ENCODE data around the gene U2SURP. TPM values are rescaled to one million over a fixed set of nuclear protein-coding genes. Genes with fewer than 3 reads are reported as not detected.

The U2SURP gene
- total and polyA plus RNA-seq, 3 experiments from 2014 or later, result 121 to 148 (median 146) TPM

GRCh38 chr3:143002727-143003126 lies 1.4 kb downstream of the U2SURP start:
- peak overlapping the region; percentile 99 for H3K4me3 ChIP-seq (ENCODE audit: low read length)
- Mint-ChIP-seq H3K27ac (peak overlapping the region; percentile 92 to 100 (median 100)), H3K27me3 (peaks cover 2 to 7% of the 10 kb centered on the region in 2 donors), H3K4me1 (peaks cover 54 to 67% (median 64%) of the 10 kb centered on the region in 3 donors), H3K4me3 (peak overlapping the region; percentile 93 to 100 (median 99)), H3K36me3 (peaks cover 0 to 20% (median 2%) of the 10 kb centered on the region in 3 donors), H3K9me3 (no peaks in the 10 kb centered on the region)
- ChIA-PET POLR2A (interaction anchor here (0.6 to 2.1 kb wide), 4 partner anchors 279 to 969 kb away, joined by 3 to 23 read pairs (median 5); partner anchors contain the start of genes ATR, DIPK2A and TRPC1), CTCF (interaction anchor here (1.0 to 2.3 kb wide), 5 partner anchors 9 to 424 kb away, joined by 3 to 11 read pairs (median 6); partner anchors contain the start of gene ATR)
- no peaks in the 10 kb centered on the region for H3K27me3 ChIP-seq (ENCODE audit: insufficient read depth, low read length, poor library complexity, severe bottlenecking)
- peak overlapping the region; percentile 95 for H3K27ac ChIP-seq (ENCODE audit: low read depth, low read length)
- H3K9me3 ChIP-seq (ENCODE audit: low read length), result no peaks in the 10 kb centered on the region
- peaks cover 47% of the 10 kb centered on the region for H3K4me1 ChIP-seq (ENCODE audit: insufficient read depth, low read length)
- DNase-seq, result no peak
- no peaks in the 10 kb centered on the region for H3K36me3 ChIP-seq (ENCODE audit: insufficient read depth, low read length)

DNA sequence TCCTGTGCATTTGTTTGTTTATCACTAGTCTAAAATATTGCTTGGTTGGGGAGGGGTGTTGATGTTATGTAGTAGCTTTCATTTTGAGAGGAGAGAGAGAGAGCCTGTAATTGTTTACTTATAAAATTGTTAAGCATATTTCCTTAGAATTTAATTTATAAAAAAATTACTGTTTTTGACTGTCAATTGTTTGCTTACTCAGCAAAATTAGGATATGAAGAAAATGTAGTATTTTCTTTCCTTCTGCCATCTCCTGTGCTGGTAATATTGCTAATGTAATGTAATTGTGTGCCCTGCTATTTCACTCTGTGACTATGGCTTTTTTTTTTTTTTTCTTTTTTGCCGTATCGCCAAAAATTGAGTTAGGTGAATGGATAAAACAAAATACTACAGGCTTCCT lies 3.5 kb downstream of the U2SURP start:
- H3K4me3 ChIP-seq (ENCODE audit: low read length), result no peak overlapping the region
- H3K27me3 ChIP-seq (ENCODE audit: insufficient read depth, low read length, poor library complexity, severe bottlenecking), result no peaks in the 10 kb centered on the region
- no peak for DNase-seq
- H3K36me3 Mint-ChIP-seq, result peaks cover 0 to 22% (median 2%) of the 10 kb centered on the region in 3 donors
- H3K9me3 Mint-ChIP-seq, result no peaks in the 10 kb centered on the region
- H3K36me3 ChIP-seq (ENCODE audit: insufficient read depth, low read length), result no peaks in the 10 kb centered on the region
- H3K27ac Mint-ChIP-seq, result peak overlapping the region in 2 of 8 donors; percentile 20 to 25
- H3K4me1 ChIP-seq (ENCODE audit: insufficient read depth, low read length), result peaks cover 60% of the 10 kb centered on the region
- no peak overlapping the region for H3K27ac ChIP-seq (ENCODE audit: low read depth, low read length)
- ChIA-PET POLR2A (no interaction called here), CTCF (interaction anchor here (0.7 kb wide), 1 partner anchor 20 kb away, joined by 3 read pairs; no protein-coding TSS in a partner anchor)
- peak overlapping the region in 4 of 7 donors; percentile 10 to 64 (median 25) for H3K4me3 Mint-ChIP-seq
- H3K4me1 Mint-ChIP-seq, result peaks cover 71 to 85% (median 83%) of the 10 kb centered on the region in 3 donors
- H3K9me3 ChIP-seq (ENCODE audit: low read length), result no peaks in the 10 kb centered on the region
- no peaks in the 10 kb centered on the region for H3K27me3 Mint-ChIP-seq

- Histone ChIP-seq H3K4me3 (ENCODE audit: low read length) (no peak overlapping the region), H3K27ac (ENCODE audit: low read depth, low read length) (no peak overlapping the region), H3K36me3 (ENCODE audit: insufficient read depth, low read length) (no peaks in the 10 kb centered on the region), H3K9me3 (ENCODE audit: low read length) (no peaks in the 10 kb centered on the region), H3K27me3 (ENCODE audit: insufficient read depth, low read length, poor library complexity, severe bottlenecking) (no peaks in the 10 kb centered on the region), H3K4me1 (ENCODE audit: insufficient read depth, low read length) (peaks cover 39% of the 10 kb centered on the region)
- peak overlapping the region in 1 of 8 donors; percentile 69 for H3K27ac Mint-ChIP-seq
- H3K4me1 Mint-ChIP-seq, result peaks cover 74 to 87% (median 81%) of the 10 kb centered on the region in 3 donors
- H3K9me3 Mint-ChIP-seq, result no peaks in the 10 kb centered on the region
- H3K36me3 Mint-ChIP-seq, result peaks cover 0 to 42% (median 8%) of the 10 kb centered on the region in 3 donors
- ChIA-PET CTCF (no interaction called here), POLR2A (no interaction called here)
- DNase-seq, result no peak
- peak overlapping the region in 1 of 7 donors; percentile 6 for H3K4me3 Mint-ChIP-seq
- no peaks in the 10 kb centered on the region for H3K27me3 Mint-ChIP-seq
Measured at GRCh38 chr3:143010024-143010423, 8.7 kb downstream of the U2SURP start.

GRCh38 chr3:143011705-143012104 lies 10.3 kb downstream of the U2SURP start:
- no peak overlapping the region for H3K4me3 ChIP-seq (ENCODE audit: low read length)
- H3K9me3 ChIP-seq (ENCODE audit: low read length), result no peaks in the 10 kb centered on the region
- no peak overlapping the region for H3K27ac ChIP-seq (ENCODE audit: low read depth, low read length)
- peaks cover 7% of the 10 kb centered on the region for H3K36me3 ChIP-seq (ENCODE audit: insufficient read depth, low read length)
- POLR2A ChIA-PET, result interaction anchor here (1.4 kb wide), 1 partner anchor 10 kb away, joined by 8 read pairs; the partner anchor contains the start of gene U2SURP
- H3K27ac Mint-ChIP-seq, result peak overlapping the region in 2 of 8 donors; percentile 23 to 35
- H3K27me3 Mint-ChIP-seq, result no peaks in the 10 kb centered on the region
- no peak overlapping the region for H3K4me3 Mint-ChIP-seq
- no peaks in the 10 kb centered on the region for H3K27me3 ChIP-seq (ENCODE audit: insufficient read depth, low read length, poor library complexity, severe bottlenecking)
- no peak for DNase-seq
- peaks cover 0 to 52% (median 10%) of the 10 kb centered on the region in 3 donors for H3K36me3 Mint-ChIP-seq
- peaks cover 27% of the 10 kb centered on the region for H3K4me1 ChIP-seq (ENCODE audit: insufficient read depth, low read length)
- no peaks in the 10 kb centered on the region for H3K9me3 Mint-ChIP-seq
- peaks cover 60 to 74% (median 69%) of the 10 kb centered on the region in 3 donors for H3K4me1 Mint-ChIP-seq
- CTCF ChIA-PET, result interaction anchor here (1.2 kb wide), 1 partner anchor 10 kb away, joined by 4 read pairs; the partner anchor contains the start of gene U2SURP

DNA sequence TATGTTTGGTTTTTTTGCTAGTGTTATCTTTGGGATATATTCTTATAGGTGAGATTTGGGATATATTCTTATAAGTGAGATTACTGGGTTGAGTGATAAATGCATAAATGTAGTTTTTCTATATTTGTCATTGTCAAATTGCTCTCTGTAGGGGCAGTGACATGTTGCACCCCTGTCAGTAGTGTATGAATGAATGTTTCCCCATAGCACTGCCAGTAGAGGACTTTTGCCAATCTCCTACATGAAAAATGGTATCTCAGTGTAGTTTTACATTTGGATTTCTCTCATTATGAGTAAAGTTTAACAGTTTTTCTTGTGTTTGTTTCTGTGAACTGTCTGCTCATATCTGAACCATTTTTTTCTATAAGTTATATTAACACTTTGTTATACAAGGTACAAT lies 13.6 kb downstream of the U2SURP start:
- DNase-seq, result no peak
- CTCF ChIA-PET, result interaction anchor here (1.2 to 2.0 kb wide), 2 partner anchors 13 to 15 kb away, joined by 3 to 9 read pairs; partner anchors contain the start of gene U2SURP
- POLR2A ChIA-PET, result no interaction called here
- H3K9me3 Mint-ChIP-seq, result no peaks in the 10 kb centered on the region
- Histone ChIP-seq H3K4me1 (ENCODE audit: insufficient read depth, low read length) (peaks cover 6% of the 10 kb centered on the region), H3K36me3 (ENCODE audit: insufficient read depth, low read length) (peaks cover 27% of the 10 kb centered on the region), H3K4me3 (ENCODE audit: low read length) (no peak overlapping the region), H3K9me3 (ENCODE audit: low read length) (no peaks in the 10 kb centered on the region), H3K27ac (ENCODE audit: low read depth, low read length) (no peak overlapping the region), H3K27me3 (ENCODE audit: insufficient read depth, low read length, poor library complexity, severe bottlenecking) (no peaks in the 10 kb centered on the region)
- H3K4me1 Mint-ChIP-seq, result peaks cover 39 to 46% (median 39%) of the 10 kb centered on the region in 3 donors
- no peak overlapping the region for H3K27ac Mint-ChIP-seq
- H3K4me3 Mint-ChIP-seq, result no peak overlapping the region
- peaks cover 9 to 76% (median 23%) of the 10 kb centered on the region in 3 donors for H3K36me3 Mint-ChIP-seq
- no peaks in the 10 kb centered on the region for H3K27me3 Mint-ChIP-seq

DNA sequence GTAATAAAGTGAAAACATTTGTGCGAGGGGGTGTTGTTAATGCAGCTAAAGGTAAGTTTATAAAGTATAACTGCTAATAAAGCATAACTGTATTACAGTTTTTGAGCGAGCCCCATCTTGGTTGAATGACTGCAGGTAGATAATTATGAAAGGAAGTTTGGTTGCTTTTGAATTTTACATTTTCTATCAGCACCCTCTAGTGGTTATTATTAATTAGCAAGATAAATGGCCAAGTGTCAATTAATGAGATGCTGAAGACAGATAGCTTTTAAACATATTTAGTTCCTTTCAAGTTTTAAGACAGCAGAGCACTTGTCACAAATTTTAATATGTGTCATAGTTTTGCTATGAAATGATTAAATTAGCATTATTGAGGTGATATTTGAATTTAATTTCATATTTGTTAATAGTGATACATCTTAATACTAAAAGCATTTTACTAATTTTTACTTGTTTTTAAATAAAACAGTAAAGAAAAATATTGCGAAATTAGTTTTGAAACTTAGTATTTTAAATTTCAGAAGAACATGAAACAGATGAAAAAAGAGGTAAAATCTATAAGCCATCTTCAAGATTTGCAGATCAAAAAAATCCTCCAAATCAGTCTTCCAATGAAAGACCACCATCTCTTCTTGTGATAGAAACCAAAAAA lies 15.1 kb downstream of the U2SURP start:
- Mint-ChIP-seq H3K4me3 (no peak overlapping the region), H3K9me3 (no peaks in the 10 kb centered on the region), H3K27me3 (no peaks in the 10 kb centered on the region), H3K4me1 (peaks cover 25 to 31% (median 26%) of the 10 kb centered on the region in 3 donors), H3K27ac (peak overlapping the region in 1 of 8 donors; percentile 6), H3K36me3 (peaks cover 17 to 79% (median 27%) of the 10 kb centered on the region in 3 donors)
- H3K36me3 ChIP-seq (ENCODE audit: insufficient read depth, low read length), result peaks cover 34% of the 10 kb centered on the region
- DNase-seq, result peak in 1 of 5 donors; percentile 8
- no peak overlapping the region for H3K27ac ChIP-seq (ENCODE audit: low read depth, low read length)
- no peaks in the 10 kb centered on the region for H3K9me3 ChIP-seq (ENCODE audit: low read length)
- ChIA-PET CTCF (interaction anchor here (2.0 kb wide), 1 partner anchor 15 kb away, joined by 9 read pairs; the partner anchor contains the start of gene U2SURP), POLR2A (no interaction called here)
- H3K27me3 ChIP-seq (ENCODE audit: insufficient read depth, low read length, poor library complexity, severe bottlenecking), result no peaks in the 10 kb centered on the region
- H3K4me1 ChIP-seq (ENCODE audit: insufficient read depth, low read length), result no peaks in the 10 kb centered on the region
- no peak overlapping the region for H3K4me3 ChIP-seq (ENCODE audit: low read length)

- Histone ChIP-seq H3K9me3 (ENCODE audit: low read length) (no peaks in the 10 kb centered on the region), H3K27ac (ENCODE audit: low read depth, low read length) (no peak overlapping the region), H3K36me3 (ENCODE audit: insufficient read depth, low read length) (peaks cover 48% of the 10 kb centered on the region), H3K4me1 (ENCODE audit: insufficient read depth, low read length) (no peaks in the 10 kb centered on the region), H3K27me3 (ENCODE audit: insufficient read depth, low read length, poor library complexity, severe bottlenecking) (no peaks in the 10 kb centered on the region), H3K4me3 (ENCODE audit: low read length) (no peak overlapping the region)
- peaks cover 0 to 2% (median 0%) of the 10 kb centered on the region in 3 donors for H3K4me1 Mint-ChIP-seq
- peaks cover 21 to 89% (median 30%) of the 10 kb centered on the region in 3 donors for H3K36me3 Mint-ChIP-seq
- H3K4me3 Mint-ChIP-seq, result no peak overlapping the region
- POLR2A ChIA-PET, result interaction anchor here (0.5 kb wide), 1 partner anchor 17 kb away, joined by 4 read pairs; no protein-coding TSS in a partner anchor
- DNase-seq, result no peak
- CTCF ChIA-PET, result no interaction called here
- H3K27ac Mint-ChIP-seq, result no peak overlapping the region
- no peaks in the 10 kb centered on the region for H3K27me3 Mint-ChIP-seq
- H3K9me3 Mint-ChIP-seq, result no peaks in the 10 kb centered on the region
Measured at GRCh38 chr3:143024351-143024960, 23.1 kb downstream of the U2SURP start.

- H3K27me3 ChIP-seq (ENCODE audit: insufficient read depth, low read length, poor library complexity, severe bottlenecking), result no peaks in the 10 kb centered on the region
- no peak for DNase-seq
- Mint-ChIP-seq H3K27me3 (no peaks in the 10 kb centered on the region), H3K36me3 (peaks cover 12 to 83% (median 30%) of the 10 kb centered on the region in 3 donors), H3K27ac (peak overlapping the region in 2 of 8 donors; percentile 61 to 72), H3K4me1 (peaks cover 7 to 15% (median 7%) of the 10 kb centered on the region in 3 donors), H3K4me3 (no peak overlapping the region), H3K9me3 (no peaks in the 10 kb centered on the region)
- H3K27ac ChIP-seq (ENCODE audit: low read depth, low read length), result no peak overlapping the region
- no peaks in the 10 kb centered on the region for H3K4me1 ChIP-seq (ENCODE audit: insufficient read depth, low read length)
- no peak overlapping the region for H3K4me3 ChIP-seq (ENCODE audit: low read length)
- no peaks in the 10 kb centered on the region for H3K9me3 ChIP-seq (ENCODE audit: low read length)
- peaks cover 35% of the 10 kb centered on the region for H3K36me3 ChIP-seq (ENCODE audit: insufficient read depth, low read length)
- POLR2A ChIA-PET, result no interaction called here
- CTCF ChIA-PET, result no interaction called here
Measured at GRCh38 chr3:143031327-143031726, 30.0 kb downstream of the U2SURP start.

Measured in CD8-positive, alpha-beta memory T cell (primary cell).